Tibial nerve (tissue), 3 donors: Measurements from ENCODE around the gene SLC38A1.

Experiments
- CTCF ChIP-seq, 5 experiments: fragments of 200-600 bp in 3 of 5; fragments of 450-650 bp in 2 of 5; sonication (generic) in 3 of 5; IDR thresholded peaks; one replicate each; pipeline ENCODE4 v1.5.1; 2016 to 2019; ENCODE audit warnings: antibody characterized with exemption in 5 of 5, mild to moderate bottlenecking in 3 of 5, moderate library complexity in 2 of 5
- POLR2A ChIP-seq, 2 donors: fragments of 450-650 bp; IDR thresholded peaks; one replicate each; pipeline ENCODE4 v1.6.1; 2017; ENCODE audit warnings: antibody characterized with exemption in 2 of 2, mild to moderate bottlenecking in 2 of 2, moderate library complexity in 2 of 2

- TF ChIP-seq POLR2A (IDR thresholded peaks at IDR 0.05) (no peak), CTCF (IDR thresholded peaks at IDR 0.05) (no peak)
Measured at GRCh38 chr12:46296822-46297221, 28.0 kb upstream of the SLC38A1 start.
